HUDEP-2 (cell line): ENCODE data around the gene NUDT9.
"Not testable (repeated sequence)": the region's sequence is repeated elsewhere in the genome, so short reads cannot be mapped to it uniquely, and the experiment has no call there.

Experiments used
- DNase-seq, 76 experiments: peaks; one replicate each; lab custom pipeline; 2025; ENCODE audit not compliant: unreplicated experiment in 76 of 76; lab: John Stamatoyannopoulos, UW

Gene NUDT9, protein sequence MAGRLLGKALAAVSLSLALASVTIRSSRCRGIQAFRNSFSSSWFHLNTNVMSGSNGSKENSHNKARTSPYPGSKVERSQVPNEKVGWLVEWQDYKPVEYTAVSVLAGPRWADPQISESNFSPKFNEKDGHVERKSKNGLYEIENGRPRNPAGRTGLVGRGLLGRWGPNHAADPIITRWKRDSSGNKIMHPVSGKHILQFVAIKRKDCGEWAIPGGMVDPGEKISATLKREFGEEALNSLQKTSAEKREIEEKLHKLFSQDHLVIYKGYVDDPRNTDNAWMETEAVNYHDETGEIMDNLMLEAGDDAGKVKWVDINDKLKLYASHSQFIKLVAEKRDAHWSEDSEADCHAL

GRCh38 chr4:87422104-87423052, at the start of gene NUDT9:
NUDT9 (plus strand) TSS chr4:87422573; CDS start chr4:87422906, 333 bp downstream.
- peak; percentile 53 to 99 (median 93) for DNase-seq

DNA sequence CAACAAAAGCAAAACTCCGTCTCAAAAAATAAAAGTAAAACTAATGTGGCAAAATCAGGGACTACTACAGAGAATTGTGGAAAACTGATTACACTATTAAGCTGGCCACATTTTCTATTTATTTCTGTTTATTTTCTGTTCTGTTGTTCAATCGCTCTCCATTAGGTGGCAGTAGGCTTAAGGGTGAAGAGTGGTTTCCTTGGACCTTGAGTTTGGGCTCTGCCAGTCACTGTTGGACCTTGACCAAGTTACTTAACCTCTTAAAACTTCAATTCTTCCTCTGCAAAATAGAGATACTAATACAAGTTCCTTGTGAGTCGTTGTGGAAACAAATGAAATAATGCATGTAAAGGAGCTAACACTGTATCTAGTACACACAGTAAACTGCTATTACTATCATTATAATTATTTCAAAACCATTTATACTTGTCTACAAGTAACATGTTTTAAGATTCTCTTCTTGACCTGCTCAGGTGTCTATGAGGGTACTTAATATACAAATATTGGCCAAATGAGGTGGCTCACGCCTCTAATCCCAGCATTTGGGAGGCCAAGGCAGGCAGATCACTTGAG, 46.6 kb upstream of the NUDT9 start:
- DNase-seq = peak in 34 of 76 experiments; percentile 4 to 59 (median 31)

- DNase-seq = no peak
Measured at GRCh38 chr4:87377816-87378215, 44.6 kb upstream of the NUDT9 start.

- DNase-seq = no peak
Measured at GRCh38 chr4:87382116-87382515, 40.3 kb upstream of the NUDT9 start.

- DNase-seq = no peak
Measured at GRCh38 chr4:87382931-87383330, 39.4 kb upstream of the NUDT9 start.

DNA sequence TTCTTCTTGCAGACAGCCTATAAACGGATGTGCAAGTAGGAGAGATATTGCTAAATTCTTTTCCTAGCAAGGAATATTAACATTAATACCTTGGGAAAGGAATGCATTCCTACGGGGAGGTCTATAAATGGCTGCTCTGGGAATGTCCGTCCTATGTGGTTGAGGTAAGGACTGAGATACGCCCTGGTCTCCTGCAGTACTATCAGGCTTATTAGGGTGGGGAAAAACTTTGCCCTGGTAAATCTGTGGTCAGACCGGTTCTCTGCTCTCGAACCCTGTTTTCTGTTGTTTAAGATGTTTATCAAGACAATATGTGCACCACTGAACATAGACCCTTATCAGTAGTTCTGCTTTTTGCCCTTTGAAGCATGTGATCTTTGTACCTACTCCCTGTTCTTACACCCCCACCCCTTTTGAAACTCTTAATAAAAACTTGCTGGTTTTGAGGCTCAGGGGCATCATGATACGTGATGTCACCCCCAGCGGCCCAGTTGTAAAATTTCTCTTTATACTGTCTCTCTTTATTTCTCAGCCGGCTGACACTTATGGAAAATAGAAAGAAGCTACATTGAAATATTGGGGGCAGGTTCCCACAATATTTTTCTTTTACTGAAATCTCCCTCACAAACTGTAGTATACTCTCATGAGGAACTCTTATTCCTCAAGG, 37.8 kb upstream of the NUDT9 start:
- not testable (repeated sequence) for DNase-seq

GRCh38 chr4:87387237-87387636, 35.1 kb upstream of the NUDT9 start:
- DNase-seq = no peak

GRCh38 chr4:87388901-87389300, 33.5 kb upstream of the NUDT9 start:
- DNase-seq = no peak

GRCh38 chr4:87390055-87390454, 32.3 kb upstream of the NUDT9 start:
- not testable (repeated sequence) for DNase-seq

DNA sequence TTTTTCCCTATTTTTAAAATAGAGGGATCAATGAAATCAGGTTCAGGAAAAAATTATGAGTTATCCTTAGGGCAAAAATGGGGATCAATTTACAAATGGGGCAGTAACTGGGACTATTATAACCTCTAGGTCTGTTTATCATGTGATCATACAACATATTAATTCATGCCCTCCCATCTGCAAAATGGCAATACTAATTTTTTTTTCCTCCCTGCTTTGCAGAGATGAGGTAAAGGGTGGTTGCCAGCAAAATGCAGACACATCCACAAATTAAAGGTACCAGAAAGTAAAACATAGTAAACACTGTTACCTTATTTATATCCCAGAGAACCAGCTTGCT, 31.9 kb upstream of the NUDT9 start:
- DNase-seq = peak in 2 of 76 experiments; percentile 11 to 31

- peak; percentile 26 to 91 (median 81) for DNase-seq
Measured at GRCh38 chr4:87390891-87391575, 31.3 kb upstream of the NUDT9 start, which contains the start of gene HSD17B11. HSD17B11 (minus strand) TSS chr4:87391188; CDS start chr4:87391070, 118 bp downstream.

DNA sequence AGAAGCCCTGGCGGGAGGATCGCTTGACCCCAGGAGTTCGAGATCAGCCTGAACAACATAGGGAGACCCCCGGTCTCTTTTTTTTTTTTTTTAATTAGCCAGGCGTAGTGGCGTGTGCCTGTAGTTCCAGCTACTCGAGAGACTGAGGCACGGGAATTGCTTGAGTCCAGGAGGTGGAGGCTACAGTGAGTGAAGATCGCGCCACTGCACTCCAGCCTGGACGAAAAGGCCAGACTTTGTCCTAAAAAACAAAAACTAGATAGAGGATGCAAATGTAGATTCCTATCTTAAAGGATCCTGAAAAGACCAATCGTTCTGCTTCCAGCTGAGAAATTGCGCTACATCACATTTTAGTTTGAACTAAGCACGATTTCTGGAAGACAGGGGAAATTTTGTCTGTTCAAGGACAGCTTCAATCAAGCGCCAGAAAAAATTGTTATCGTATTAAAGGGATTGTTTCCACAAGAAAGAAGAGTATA, 30.8 kb upstream of the NUDT9 start:
- no peak for DNase-seq

DNA sequence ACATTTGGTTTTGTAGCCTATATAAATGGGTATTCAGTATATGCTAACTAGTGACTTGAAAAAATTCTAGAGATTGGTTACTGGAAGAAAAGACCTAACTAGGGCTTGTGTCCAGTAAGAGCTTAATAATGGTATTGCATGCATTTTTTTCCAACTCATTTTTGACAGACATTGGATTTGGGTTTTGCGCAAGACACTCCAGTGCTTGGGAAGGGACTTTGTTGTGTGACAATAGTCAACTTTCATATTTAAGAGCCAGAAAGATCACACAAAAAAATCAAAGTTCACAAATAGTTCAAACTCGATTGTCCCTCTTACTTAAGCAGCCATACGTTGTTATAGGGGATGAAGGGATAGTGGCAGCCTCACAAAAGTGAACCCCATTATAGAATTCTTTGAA, 30.2 kb upstream of the NUDT9 start:
- DNase-seq = no peak

DNA sequence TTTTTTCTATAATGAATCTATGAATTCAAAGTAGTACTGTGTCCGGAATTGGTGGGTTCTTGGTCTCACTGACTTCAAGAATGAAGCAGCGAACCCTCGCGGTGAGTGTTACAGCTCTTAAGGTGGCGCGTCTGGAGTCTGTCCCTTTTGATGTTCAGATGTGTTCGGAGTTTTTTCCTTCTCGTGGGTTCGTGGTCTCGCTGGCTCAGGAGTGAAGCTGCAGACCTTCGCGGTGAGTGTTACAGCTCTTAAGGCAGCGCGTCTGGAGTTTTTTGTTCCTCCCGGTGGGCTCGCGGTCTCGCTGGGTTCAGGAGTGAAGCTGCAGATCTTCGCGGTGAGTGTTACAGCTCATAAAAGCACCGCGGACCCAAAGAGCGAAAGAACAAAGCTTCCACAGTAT, 27.3 kb upstream of the NUDT9 start:
- not testable (repeated sequence) for DNase-seq

GRCh38 chr4:87395851-87396250, 26.5 kb upstream of the NUDT9 start:
- not testable (repeated sequence) for DNase-seq

DNA sequence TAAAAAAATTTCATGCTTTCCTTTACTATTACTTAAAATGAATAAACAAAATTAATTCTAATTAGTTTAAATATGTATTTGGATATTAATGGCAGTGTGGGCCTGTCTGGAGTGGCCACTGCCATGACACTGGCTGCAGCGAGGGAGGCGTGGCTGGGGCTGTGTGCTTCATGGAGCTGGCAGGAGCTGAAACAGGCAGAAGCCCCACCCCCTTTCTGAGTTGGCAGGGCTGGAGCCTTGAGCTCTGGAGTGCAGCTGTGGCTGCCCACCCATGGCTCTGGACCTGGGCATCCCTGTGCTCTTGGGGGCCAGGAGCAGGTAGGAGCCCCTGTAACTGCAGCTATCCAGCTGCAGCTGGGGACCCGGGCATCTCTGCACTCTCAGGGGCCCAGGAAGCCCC, 23.2 kb upstream of the NUDT9 start:
- DNase-seq = peak in 17 of 76 experiments; percentile 2 to 40 (median 13)

DNA sequence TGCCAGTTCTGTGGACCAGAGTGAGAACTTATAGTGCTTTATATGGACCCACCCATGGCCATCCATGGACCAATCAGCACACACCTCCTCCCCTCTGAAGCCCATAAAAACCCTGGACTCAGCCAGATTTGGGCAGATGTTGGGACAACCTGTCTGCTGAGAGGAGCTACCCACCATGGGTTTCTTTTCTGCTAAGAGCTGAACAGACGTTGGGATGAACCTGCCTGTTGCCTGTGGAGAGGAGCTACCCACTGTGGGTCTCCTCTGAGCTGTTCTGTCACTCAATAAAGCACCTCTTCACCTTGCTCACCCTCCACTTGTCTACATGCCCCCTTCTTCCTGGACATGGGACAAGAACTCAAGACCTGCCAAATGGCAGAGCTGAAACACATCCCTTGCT, 22.4 kb upstream of the NUDT9 start:
- DNase-seq = no peak

DNA sequence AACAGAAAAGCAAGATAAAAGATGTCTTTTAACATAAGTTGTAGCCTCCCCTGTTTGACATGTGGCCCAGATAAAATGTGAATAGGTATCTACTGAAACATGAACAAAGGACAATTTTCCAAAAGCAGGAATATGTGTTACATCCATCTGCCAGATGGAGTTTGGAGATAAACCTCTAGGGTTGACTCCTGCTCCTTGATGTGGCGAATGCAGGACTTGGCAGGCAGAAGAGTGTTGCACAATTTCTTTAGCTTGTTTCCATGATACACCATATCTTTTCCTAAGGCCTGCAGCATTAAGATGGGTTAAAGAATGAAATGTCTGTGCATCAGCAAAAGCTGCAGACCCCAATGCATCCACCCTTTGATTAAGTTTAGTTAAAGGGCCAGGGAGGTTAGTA, 18.6 kb upstream of the NUDT9 start:
- peak in 1 of 76 experiments; percentile 5 for DNase-seq

DNA sequence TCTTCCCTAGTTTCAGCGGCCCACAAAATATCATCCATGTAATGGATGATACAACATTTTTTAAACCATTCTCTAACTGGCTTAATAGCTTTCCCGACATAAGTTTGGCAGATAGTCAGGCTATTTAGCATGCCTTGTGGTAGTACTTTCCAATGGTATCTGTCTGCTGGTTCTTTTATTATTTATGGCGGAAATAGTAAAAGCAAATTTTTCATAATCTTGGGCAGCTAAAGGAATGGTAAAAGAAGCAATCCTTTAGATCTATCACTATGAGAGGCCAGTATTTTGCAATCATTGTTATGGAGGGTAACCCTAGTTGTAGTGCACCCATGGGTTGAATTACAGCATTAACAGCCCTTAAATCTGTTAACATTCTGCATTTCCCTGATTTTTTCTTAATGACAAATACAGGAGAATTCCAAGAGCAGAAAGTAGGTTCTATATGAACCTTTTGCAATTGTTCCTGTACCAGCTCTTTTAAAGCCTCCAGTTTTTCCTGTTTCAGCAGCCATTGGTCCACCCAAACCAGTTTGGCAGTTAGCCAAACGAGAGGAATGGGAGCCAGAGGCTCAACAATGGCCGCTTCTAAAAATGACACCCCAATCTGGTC, 17.1 kb upstream of the NUDT9 start:
- no peak for DNase-seq
